IMR-90 (cell line): ENCODE measurements around the gene MBNL3. TPM values are rescaled to one million over a fixed set of nuclear protein-coding genes. Genes with fewer than 3 reads are reported as not detected.

Experiments used
- ATAC-seq: fragments of 200-7000 bp; cut with Tn5 transposase; 2 replicates; pipeline ENCODE4 v1.9.1; 2020; ENCODE audit warnings: low read depth, mild to moderate bottlenecking, moderate library complexity
- BruUV-seq: library from RNA; stranded (reverse); fragments of 400-500 nt; replicated peaks from 2 replicates; lab custom pipeline; 2021; lab: Mats Ljungman, UMichigan
- CTCF ChIA-PET: fragments of 300-600 bp; formaldehyde crosslinking; extraction: SDS; loops from one replicate; lab custom pipeline; 2021; ENCODE audit warnings: antibody characterized with exemption; lab: Yijun Ruan, JAX
- POLR2A ChIA-PET: fragments of 300-600 bp; sonication (Branson Sonifier 250); formaldehyde crosslinking; loops from one replicate; lab custom pipeline; 2022; ENCODE audit warnings: antibody characterized with exemption; ENCODE audit not compliant: unreplicated experiment; lab: Charles Lee
- DNase-seq: peaks from one replicate; pipeline ENCODE4 v3.0.0; 2013
- H2AFZ ChIP-seq: replicated peaks from 2 replicates; pipeline ENCODE3; 2013; ENCODE audit warnings: low read length, mild to moderate bottlenecking; ENCODE audit not compliant: poor library complexity
- H2AK5ac ChIP-seq: 2 replicates; pipeline ENCODE4 v1.6.1; 2013; ENCODE audit warnings: low read depth, low read length, inconsistent platforms
- H2AK9ac ChIP-seq: replicated peaks from 2 replicates; pipeline ENCODE3; 2013; ENCODE audit warnings: mild to moderate bottlenecking, low read depth, low read length, moderate library complexity; ENCODE audit not compliant: poor library complexity
- H2BK120ac ChIP-seq: 2 replicates; pipeline ENCODE4 v1.6.1; 2013; ENCODE audit warnings: low read depth, low read length, inconsistent platforms
- H2BK15ac ChIP-seq: 3 replicates; pipeline ENCODE4 v1.6.1; 2013; ENCODE audit warnings: low read depth, low read length, inconsistent platforms
- H2BK20ac ChIP-seq: 2 replicates; pipeline ENCODE4 v1.6.1; 2013; ENCODE audit warnings: low read depth, mild to moderate bottlenecking, inconsistent platforms, low read length, moderate library complexity
- H2BK5ac ChIP-seq: 2 replicates; pipeline ENCODE4 v1.6.1; 2013; ENCODE audit warnings: mild to moderate bottlenecking, low read depth, low read length, inconsistent platforms; ENCODE audit not compliant: poor library complexity, severe bottlenecking
- H3K14ac ChIP-seq: replicated peaks from 2 replicates; pipeline ENCODE4 v1.6.1; 2013; ENCODE audit warnings: low read depth, low read length, inconsistent platforms
- H3K18ac ChIP-seq: 2 replicates; pipeline ENCODE4 v1.6.1; 2013; ENCODE audit warnings: low read depth, low read length, control low read depth
- H3K23ac ChIP-seq: 2 replicates; pipeline ENCODE4 v1.6.1; 2013; ENCODE audit warnings: low read depth, low read length, inconsistent platforms
- H3K27ac ChIP-seq: 2 replicates; pipeline ENCODE4 v1.5.1; 2013; ENCODE audit warnings: mild to moderate bottlenecking, control low read depth, low read length; ENCODE audit not compliant: insufficient read depth
- H3K27me3 ChIP-seq: 2 replicates; pipeline ENCODE4 v1.6.1; 2013; ENCODE audit warnings: low read length; ENCODE audit not compliant: control insufficient read depth, insufficient read depth
- H3K36me3 ChIP-seq: 2 replicates; pipeline ENCODE4 v1.6.1; 2013; ENCODE audit warnings: low read length, mixed read lengths; ENCODE audit not compliant: control insufficient read depth, insufficient read depth
- H3K4ac ChIP-seq: 2 replicates; pipeline ENCODE4 v1.6.1; 2013; ENCODE audit warnings: low read depth, low read length, inconsistent platforms
- H3K4me1 ChIP-seq: 2 replicates; pipeline ENCODE4 v1.6.1; 2013; ENCODE audit warnings: low read length, mixed read lengths; ENCODE audit not compliant: control insufficient read depth, insufficient read depth
- H3K4me2 ChIP-seq: 2 replicates; pipeline ENCODE4 v1.6.1; 2013; ENCODE audit warnings: low read depth, mild to moderate bottlenecking, control low read depth, low read length, moderate library complexity
- H3K4me3 ChIP-seq: 2 replicates; pipeline ENCODE4 v1.5.1; 2013; ENCODE audit warnings: low read depth, mild to moderate bottlenecking, control low read depth, low read length, moderate library complexity; ENCODE audit not compliant: insufficient read depth
- H3K56ac ChIP-seq: 2 replicates; pipeline ENCODE4 v1.6.1; 2013; ENCODE audit warnings: low read length, inconsistent platforms; ENCODE audit not compliant: insufficient read depth; ENCODE audit errors: extremely low read depth
- H3K79me1 ChIP-seq, 2 experiments: 2 replicates each; pipeline ENCODE4 v1.6.1; 2013; ENCODE audit warnings: low read length in 2 of 2, inconsistent platforms in 1 of 2, low read depth in 1 of 2
- H3K9ac ChIP-seq: 2 replicates; pipeline ENCODE4 v1.6.1; 2013; ENCODE audit warnings: low read depth, low read length, control low read depth
- H3K9me1 ChIP-seq: 2 replicates; pipeline ENCODE4 v1.6.1; 2013; ENCODE audit warnings: low read length, inconsistent platforms; ENCODE audit not compliant: insufficient read depth
- H3K9me3 ChIP-seq: 2 replicates; pipeline ENCODE4 v1.6.1; 2013; ENCODE audit warnings: low read length; ENCODE audit not compliant: control insufficient read depth, insufficient read depth
- H4K20me1 ChIP-seq: 2 replicates; pipeline ENCODE4 v1.6.1; 2013; ENCODE audit warnings: low read length, inconsistent platforms; ENCODE audit not compliant: insufficient read depth
- H4K5ac ChIP-seq: 2 replicates; pipeline ENCODE4 v1.6.1; 2013; ENCODE audit warnings: mild to moderate bottlenecking, low read depth, low read length, control low read depth
- H4K8ac ChIP-seq, 2 experiments: 2 replicates each; pipeline ENCODE4 v1.6.1; 2013; ENCODE audit warnings: low read depth in 2 of 2, low read length in 2 of 2, control low read depth in 1 of 2, inconsistent platforms in 1 of 2
- H4K91ac ChIP-seq: 2 replicates; pipeline ENCODE4 v1.6.1; 2013; ENCODE audit warnings: low read depth, low read length, inconsistent platforms; ENCODE audit not compliant: insufficient read depth
- BHLHE40 ChIP-seq: fragments of 150-350 bp; IDR thresholded peaks from 2 replicates; pipeline ENCODE4 v1.6.1; 2016; ENCODE audit warnings: mild to moderate bottlenecking, low read depth, low read length
- CEBPB ChIP-seq: IDR thresholded peaks from 2 replicates; pipeline ENCODE4 v1.6.1; 2012; ENCODE audit warnings: low read depth, low read length, improper control_type of control experiment
- CHD1 ChIP-seq: IDR thresholded peaks from 2 replicates; pipeline ENCODE4 v1.6.1; 2012; ENCODE audit warnings: low read depth, low read length, improper control_type of control experiment
- ELK1 ChIP-seq: fragments of 150-350 bp; IDR thresholded peaks from 2 replicates; pipeline ENCODE4 v1.6.1; 2016; ENCODE audit warnings: low read depth, mild to moderate bottlenecking, low read length, moderate library complexity, borderline replicate concordance
- FOS ChIP-seq: fragments of 150-350 bp; IDR thresholded peaks from 2 replicates; pipeline ENCODE4 v1.6.1; 2016; ENCODE audit warnings: low read depth, low read length
- MAFK ChIP-seq: IDR thresholded peaks from 2 replicates; pipeline ENCODE4 v1.6.1; 2012; ENCODE audit warnings: low read depth, low read length, improper control_type of control experiment
- MAZ ChIP-seq: IDR thresholded peaks from 2 replicates; pipeline ENCODE4 v1.6.1; 2012; ENCODE audit warnings: low read depth, mild to moderate bottlenecking, low read length, improper control_type of control experiment, moderate library complexity, borderline replicate concordance
- MXI1 ChIP-seq: IDR thresholded peaks from 2 replicates; pipeline ENCODE4 v1.6.1; 2012; ENCODE audit warnings: low read depth, mild to moderate bottlenecking, low read length, moderate library complexity, borderline replicate concordance
- NFE2L2 ChIP-seq: fragments of 150-350 bp; IDR thresholded peaks from 2 replicates; pipeline ENCODE4 v1.6.1; 2016; ENCODE audit warnings: low read depth, mild to moderate bottlenecking, low read length
- POLR2A ChIP-seq: IDR thresholded peaks from 2 replicates; pipeline ENCODE4 v1.6.1; 2012; ENCODE audit warnings: mild to moderate bottlenecking, low read depth, low read length
- RAD21 ChIP-seq: IDR thresholded peaks from 2 replicates; pipeline ENCODE4 v1.6.1; 2012; ENCODE audit warnings: low read length, improper control_type of control experiment
- RCOR1 ChIP-seq: IDR thresholded peaks from 2 replicates; pipeline ENCODE4 v1.6.1; 2012; ENCODE audit warnings: mild to moderate bottlenecking, low read length, improper control_type of control experiment; ENCODE audit not compliant: insufficient replicate concordance
- RFX5 ChIP-seq: IDR thresholded peaks from 2 replicates; pipeline ENCODE4 v1.8.0; 2012; ENCODE audit warnings: low read depth, mild to moderate bottlenecking, low read length, moderate library complexity
- SMC3 ChIP-seq: fragments of 150-350 bp; IDR thresholded peaks from 2 replicates; pipeline ENCODE4 v1.6.1; 2016; ENCODE audit warnings: low read depth, mild to moderate bottlenecking, antibody characterized with exemption, low read length, moderate library complexity
- WGBS, 2 experiments: methylation state at CpG; one replicate each; pipeline versions ENCODE4 v1.1.5 to v1.1.7; 2013; ENCODE audit warnings: missing lambda C conversion rate in 2 of 2; ENCODE audit not compliant: insufficient read length in 1 of 2; ENCODE audit errors: extremely low coverage in 2 of 2; 5-methylcytosine and 5-hydroxymethylcytosine counted together
- dilution Hi-C: fragments of 300-500 bp; cut with HindIII; formaldehyde crosslinking; loops from one replicate; pipeline ENCODE4 v1.14.3; 2018; ENCODE audit warnings: low sequenced_read_pairs; ENCODE audit not compliant: unreplicated experiment
- in situ Hi-C: fragments of 300-500 bp; cut with MboI; formaldehyde crosslinking; loops from 3 replicates; pipeline ENCODE4 v1.14.3; 2019; ENCODE audit warnings: low sequenced_read_pairs, inconsistent platforms, mixed read lengths
- intact Hi-C: fragments of 100-400 bp; cut with micrococcal nuclease; formaldehyde crosslinking; loops from 2 replicates; pipeline ENCODE4 v1.10.0; 2022
- polyA plus RNA-seq, 3 experiments: library from polyadenylated mRNA; depleted of rRNA; stranded (reverse); fragments of >200 nt; gene quantifications; 2 replicates each; pipeline ENCODE4 v1.2.3, GENCODE V29; 2012; ENCODE audit warnings: low replicate concordance in 1 of 3
- total RNA-seq: library from RNA; depleted of rRNA; stranded (reverse); fragments of >200 nt; gene quantifications from 2 replicates; pipeline ENCODE4 v1.2.3, GENCODE V29; 2012
- TF ChIP-seq, protein P1 (sequence below): conservative IDR thresholded peaks from 2 replicates; pipeline ENCODE4 v1.5.1; 2012; ENCODE audit warnings: mild to moderate bottlenecking, low read depth, low read length, improper control_type of control experiment
- TF ChIP-seq, protein P2 (sequence below): fragments of 150-350 bp; IDR thresholded peaks from 2 replicates; pipeline ENCODE4 v1.6.1; 2017; ENCODE audit warnings: mild to moderate bottlenecking, antibody characterized with exemption, low read length, low read depth

The MBNL3 gene
- total and polyA plus RNA-seq, 2 of the 4 experiments (the other 2 are of a cell fraction), result 0.32 to 1.1 TPM

DNA sequence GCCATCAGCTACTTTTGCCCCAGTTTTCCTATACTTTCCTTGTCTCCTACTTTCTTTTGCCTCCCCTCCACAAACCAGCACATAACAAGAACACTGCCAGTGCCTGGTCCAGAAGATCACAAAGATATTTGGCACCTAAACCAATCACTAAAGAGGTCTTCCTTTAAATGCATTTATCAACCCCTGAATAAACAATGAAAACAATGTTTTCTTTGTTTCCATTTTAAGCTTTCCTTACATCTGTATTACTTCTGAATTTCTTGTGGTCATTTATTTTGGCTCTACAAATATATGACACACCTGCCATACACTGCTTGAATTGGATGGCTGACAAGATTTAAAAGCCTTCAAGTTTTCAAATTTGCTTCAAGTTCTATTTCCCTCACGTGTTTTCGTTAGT is 43.9 kb downstream of the MBNL3 start:
- no peaks in the 10 kb centered on the region for H3K79me1 ChIP-seq
- POLR2A ChIA-PET, result no interaction called here
- no peak overlapping the region for H3K4me3 ChIP-seq
- H2BK20ac ChIP-seq, result no peak overlapping the region
- H4K5ac ChIP-seq, result no peak overlapping the region
- no TSS peak for BruUV-seq
- no peak overlapping the region for H3K56ac ChIP-seq
- intact Hi-C loops, result no loop called here
- no peaks in the 10 kb centered on the region for H3K36me3 ChIP-seq
- dilution Hi-C loops, result no loop called here
- no peak overlapping the region for H3K23ac ChIP-seq
- no peaks in the 10 kb centered on the region for H3K9me3 ChIP-seq
- H2AK5ac ChIP-seq, result no peak overlapping the region
- no peak overlapping the region for H2BK5ac ChIP-seq
- H4K20me1 ChIP-seq, result no peaks in the 10 kb centered on the region
- H4K91ac ChIP-seq, result no peak overlapping the region
- no peak overlapping the region for H2BK15ac ChIP-seq
- no peak overlapping the region for H4K8ac ChIP-seq
- ATAC-seq, result no peak
- no peaks in the 10 kb centered on the region for H3K4me1 ChIP-seq
- TF ChIP-seq CEBPB (no peak), MXI1 (no peak), BHLHE40 (no peak), MAFK (no peak), POLR2A (no peak), RFX5 (no peak), RCOR1 (no peak), MAZ (no peak), SMC3 (no peak), ELK1 (no peak), CHD1 (no peak), RAD21 (no peak), FOS (no peak), NFE2L2 (no peak)
- TF ChIP-seq, protein P1, sequence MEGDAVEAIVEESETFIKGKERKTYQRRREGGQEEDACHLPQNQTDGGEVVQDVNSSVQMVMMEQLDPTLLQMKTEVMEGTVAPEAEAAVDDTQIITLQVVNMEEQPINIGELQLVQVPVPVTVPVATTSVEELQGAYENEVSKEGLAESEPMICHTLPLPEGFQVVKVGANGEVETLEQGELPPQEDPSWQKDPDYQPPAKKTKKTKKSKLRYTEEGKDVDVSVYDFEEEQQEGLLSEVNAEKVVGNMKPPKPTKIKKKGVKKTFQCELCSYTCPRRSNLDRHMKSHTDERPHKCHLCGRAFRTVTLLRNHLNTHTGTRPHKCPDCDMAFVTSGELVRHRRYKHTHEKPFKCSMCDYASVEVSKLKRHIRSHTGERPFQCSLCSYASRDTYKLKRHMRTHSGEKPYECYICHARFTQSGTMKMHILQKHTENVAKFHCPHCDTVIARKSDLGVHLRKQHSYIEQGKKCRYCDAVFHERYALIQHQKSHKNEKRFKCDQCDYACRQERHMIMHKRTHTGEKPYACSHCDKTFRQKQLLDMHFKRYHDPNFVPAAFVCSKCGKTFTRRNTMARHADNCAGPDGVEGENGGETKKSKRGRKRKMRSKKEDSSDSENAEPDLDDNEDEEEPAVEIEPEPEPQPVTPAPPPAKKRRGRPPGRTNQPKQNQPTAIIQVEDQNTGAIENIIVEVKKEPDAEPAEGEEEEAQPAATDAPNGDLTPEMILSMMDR, result no peak
- TF ChIP-seq, protein P2, sequence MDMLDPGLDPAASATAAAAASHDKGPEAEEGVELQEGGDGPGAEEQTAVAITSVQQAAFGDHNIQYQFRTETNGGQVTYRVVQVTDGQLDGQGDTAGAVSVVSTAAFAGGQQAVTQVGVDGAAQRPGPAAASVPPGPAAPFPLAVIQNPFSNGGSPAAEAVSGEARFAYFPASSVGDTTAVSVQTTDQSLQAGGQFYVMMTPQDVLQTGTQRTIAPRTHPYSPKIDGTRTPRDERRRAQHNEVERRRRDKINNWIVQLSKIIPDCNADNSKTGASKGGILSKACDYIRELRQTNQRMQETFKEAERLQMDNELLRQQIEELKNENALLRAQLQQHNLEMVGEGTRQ, result no peak
- no peak overlapping the region for H3K4me2 ChIP-seq
- no peaks in the 10 kb centered on the region for H3K27me3 ChIP-seq
- no CpG with 5 or more reads among the region's 2 CpGs for WGBS, 2 experiments
- no peaks in the 10 kb centered on the region for H3K9me1 ChIP-seq
- H2BK120ac ChIP-seq, result no peak overlapping the region
- CTCF ChIA-PET, result no interaction called here
- no peak overlapping the region for H3K18ac ChIP-seq
- no peak overlapping the region for H2AK9ac ChIP-seq
- DNase-seq, result no peak
- H3K4ac ChIP-seq, result no peak overlapping the region
- H3K27ac ChIP-seq, result no peak overlapping the region
- no peak overlapping the region for H3K9ac ChIP-seq
- no peak overlapping the region for H2AFZ ChIP-seq
- in situ Hi-C loops, result no loop called here
- no peak overlapping the region for H3K14ac ChIP-seq
